ENCODE results near the gene SYT17. TPM values are rescaled to one million over a fixed set of nuclear protein-coding genes. Genes with fewer than 3 reads are reported as not detected.

The SYT17 gene
- total RNA-seq, 1 experiment from 2014 or later: 36.6 TPM

- H3K27me3 ChIP-seq (ENCODE audit: insufficient read depth, low read depth): no peaks in the 10 kb centered on the region
- DNase-seq: no peak
- H3K9me3 ChIP-seq (ENCODE audit: insufficient read depth, low read depth): no peaks in the 10 kb centered on the region
- POLR2A ChIA-PET (ENCODE audit: unreplicated experiment): interaction anchor here (0.6 kb wide), 2 partner anchors 223 to 400 kb away, joined by 4 to 7 read pairs; no protein-coding TSS in a partner anchor
- TF ChIP-seq CTCF (conservative IDR thresholded peaks at IDR 0.05) (no peak), EZH2 (IDR thresholded peaks at IDR 0.05; ENCODE audit: low read depth) (no peak)
- no peak overlapping the region for H3K4me3 ChIP-seq
- no peak overlapping the region for H3K27ac ChIP-seq
- H4K20me1 ChIP-seq (ENCODE audit: insufficient read depth): no peaks in the 10 kb centered on the region
- no peak overlapping the region for H2AFZ ChIP-seq
- BruUV-seq (replicated peaks): no TSS peak
- peaks cover 15% of the 10 kb centered on the region; the same call in 1 of the 2 replicates for H3K36me3 ChIP-seq (ENCODE audit: low read depth)
- peaks cover 10% of the 10 kb centered on the region; the same call in 1 of the 2 replicates for H3F3A ChIP-seq (ENCODE audit: insufficient read depth, low read depth)
- peaks cover 3% of the 10 kb centered on the region; the same call in 1 of the 2 replicates for H3K79me2 ChIP-seq (ENCODE audit: low read depth)
- H3K4me2 ChIP-seq: no peak overlapping the region
- CTCF ChIA-PET: interaction anchor here (0.6 kb wide), 1 partner anchor 316 kb away, joined by 3 read pairs; no protein-coding TSS in a partner anchor
- intact Hi-C loops (cut with micrococcal nuclease; ENCODE audit: unreplicated experiment): no loop called here
- no peaks in the 10 kb centered on the region for H3K9me2 ChIP-seq (ENCODE audit: insufficient read depth)
- peaks cover 12% of the 10 kb centered on the region for H3K4me1 ChIP-seq (replicated peaks; ENCODE audit: insufficient read depth)
These were observed 20.4 kb downstream of the SYT17 start for GRCh38 chr16:19188406-19188805.

- Histone ChIP-seq H3K4me1 (replicated peaks; ENCODE audit: insufficient read depth) (no peaks in the 10 kb centered on the region), H3K4me2 (no peak overlapping the region), H3K36me3 (ENCODE audit: low read depth) (peaks cover 7% of the 10 kb centered on the region; the same call in 1 of the 2 replicates), H3K9me3 (ENCODE audit: insufficient read depth, low read depth) (no peaks in the 10 kb centered on the region), H3K79me2 (ENCODE audit: low read depth) (no peaks in the 10 kb centered on the region; the same call in 1 of the 2 replicates), H3F3A (ENCODE audit: insufficient read depth, low read depth) (peaks cover 3% of the 10 kb centered on the region; the same call in 1 of the 2 replicates), H3K9me2 (ENCODE audit: insufficient read depth) (no peaks in the 10 kb centered on the region), H3K4me3 (no peak overlapping the region), H2AFZ (no peak overlapping the region), H3K27me3 (ENCODE audit: insufficient read depth, low read depth) (no peaks in the 10 kb centered on the region), H4K20me1 (ENCODE audit: insufficient read depth) (no peaks in the 10 kb centered on the region), H3K27ac (no peak overlapping the region)
- no peak for DNase-seq
- CTCF ChIA-PET: no interaction called here
- intact Hi-C loops (cut with micrococcal nuclease; ENCODE audit: unreplicated experiment): no loop called here
- TF ChIP-seq EZH2 (IDR thresholded peaks at IDR 0.05; ENCODE audit: low read depth) (no peak), CTCF (conservative IDR thresholded peaks at IDR 0.05) (no peak)
- POLR2A ChIA-PET (ENCODE audit: unreplicated experiment): no interaction called here
- BruUV-seq (replicated peaks): no TSS peak
These were observed 24.8 kb downstream of the SYT17 start for GRCh38 chr16:19192865-19193264.

GRCh38 chr16:19196871-19197270 is 28.8 kb downstream of the SYT17 start:
- H3K9me2 ChIP-seq (ENCODE audit: insufficient read depth): no peaks in the 10 kb centered on the region
- no peaks in the 10 kb centered on the region for H3K27me3 ChIP-seq (ENCODE audit: insufficient read depth, low read depth)
- no peaks in the 10 kb centered on the region for H3K79me2 ChIP-seq (ENCODE audit: low read depth)
- no TSS peak for BruUV-seq (replicated peaks)
- ChIA-PET POLR2A (ENCODE audit: unreplicated experiment) (no interaction called here), CTCF (no interaction called here)
- no peak overlapping the region for H3K4me3 ChIP-seq
- no peak overlapping the region for H3K27ac ChIP-seq
- no peaks in the 10 kb centered on the region for H3K4me1 ChIP-seq (replicated peaks; ENCODE audit: insufficient read depth)
- no peak for TF ChIP-seq CTCF (conservative IDR thresholded peaks at IDR 0.05)
- H4K20me1 ChIP-seq (ENCODE audit: insufficient read depth): no peaks in the 10 kb centered on the region
- H3K36me3 ChIP-seq (ENCODE audit: low read depth): peaks cover 10% of the 10 kb centered on the region; the same call in 1 of the 2 replicates
- no peak overlapping the region for H3K4me2 ChIP-seq
- intact Hi-C loops (cut with micrococcal nuclease; ENCODE audit: unreplicated experiment): no loop called here
- H3K9me3 ChIP-seq (ENCODE audit: insufficient read depth, low read depth): no peaks in the 10 kb centered on the region
- H3F3A ChIP-seq (ENCODE audit: insufficient read depth, low read depth): no peaks in the 10 kb centered on the region
- no peak for DNase-seq
- H2AFZ ChIP-seq: no peak overlapping the region

All from PC-9 (cell line).